SK-N-SH (cell line): Measurements from ENCODE around the gene PDE11A. TPM values are rescaled to one million over a fixed set of nuclear protein-coding genes. Genes with fewer than 3 reads are reported as not detected.

Source experiments
- CTCF ChIA-PET: fragments of 300-600, 350-600 bp; formaldehyde crosslinking; extraction: SDS; loops from one replicate; lab custom pipeline; 2021; lab: Yijun Ruan, JAX
- POLR2A ChIA-PET: fragments of 350-600 bp; sonication (Branson Sonifier 250); formaldehyde crosslinking; extraction: SDS; loops from one replicate; lab custom pipeline; 2020; ENCODE audit warnings: antibody characterized with exemption, inconsistent platforms; lab: Yijun Ruan, JAX
- DNase-seq: peaks from one replicate; pipeline ENCODE4 v3.0.0; 2012
- H2AFZ ChIP-seq: fragments of 200-600 bp; sonication (generic); 2 replicates; pipeline ENCODE4 v1.8.1; 2016; ENCODE audit warnings: antibody characterized with exemption, mild to moderate bottlenecking, low read depth
- H3F3A ChIP-seq: fragments of 200-600 bp; sonication (generic); replicated peaks from 2 replicates; pipeline ENCODE3; 2016; ENCODE audit warnings: antibody characterized with exemption, mild to moderate bottlenecking; ENCODE audit not compliant: insufficient read depth
- H3K27ac ChIP-seq, 2 experiments: fragments of 200-500 bp in 1 of 2; fragments of 200-600 bp in 1 of 2; sonication (Bioruptor generic) in 1 of 2; sonication (generic), shearing (Covaris generic) in 1 of 2; 2 replicates each; pipeline versions ENCODE4 v1.5.1 to v1.6.1; 2014 to 2016; ENCODE audit warnings: low read depth in 2 of 2, inconsistent platforms in 1 of 2, low read length in 1 of 2, mild to moderate bottlenecking in 1 of 2, mixed read lengths in 1 of 2
- H3K27me3 ChIP-seq: fragments of 200-600 bp; sonication (generic), shearing (Covaris generic); 2 replicates; pipeline ENCODE4 v1.6.1; 2016; ENCODE audit warnings: mixed run types; ENCODE audit not compliant: insufficient read depth
- H3K36me3 ChIP-seq, 2 experiments: fragments of 200-500 bp in 1 of 2; fragments of 200-600 bp in 1 of 2; sonication (Bioruptor generic) in 1 of 2; sonication (generic) in 1 of 2; replicated peaks in 1 of 2; 2 replicates each; pipeline versions ENCODE3 to v1.5.1; 2014 to 2016; ENCODE audit warnings: low read length in 1 of 2, mild to moderate bottlenecking in 1 of 2; ENCODE audit not compliant: insufficient read depth in 2 of 2, control insufficient read depth in 1 of 2
- H3K4me1 ChIP-seq, 2 experiments: fragments of 200-500 bp in 1 of 2; fragments of 200-600 bp in 1 of 2; sonication (Bioruptor generic) in 1 of 2; sonication (generic), shearing (Covaris generic) in 1 of 2; 2 replicates each; pipeline versions ENCODE4 v1.5.1 to v1.6.1; 2014 to 2016; ENCODE audit warnings: low read depth in 1 of 2, low read length in 1 of 2, mixed run types in 1 of 2; ENCODE audit not compliant: insufficient read depth in 2 of 2, control insufficient read depth in 1 of 2
- H3K4me2 ChIP-seq: fragments of 200-600 bp; sonication (generic), shearing (Covaris generic); 2 replicates; pipeline ENCODE4 v1.6.1; 2017; ENCODE audit warnings: mixed run types
- H3K4me3 ChIP-seq, 2 experiments: fragments of 200-500 bp in 1 of 2; fragments of 200-600 bp in 1 of 2; sonication (Bioruptor generic) in 1 of 2; sonication (generic), shearing (Covaris generic) in 1 of 2; 2 replicates each; pipeline versions ENCODE4 v1.5.1 to v1.8.1; 2014 to 2016; ENCODE audit warnings: low read depth in 2 of 2, inconsistent platforms in 1 of 2, low read length in 1 of 2, mild to moderate bottlenecking in 1 of 2, mixed read lengths in 1 of 2, moderate library complexity in 1 of 2
- H3K79me2 ChIP-seq: fragments of 200-600 bp; sonication (generic); 2 replicates; pipeline ENCODE4 v1.8.1; 2017; ENCODE audit warnings: mild to moderate bottlenecking; ENCODE audit not compliant: insufficient read depth
- H3K9ac ChIP-seq: fragments of 200-600 bp; sonication (generic); 2 replicates; pipeline ENCODE4 v1.6.1; 2017; ENCODE audit warnings: mixed run types
- H3K9me2 ChIP-seq: fragments of 200-600 bp; sonication (generic); 2 replicates; pipeline ENCODE4 v1.6.1; 2017; ENCODE audit warnings: mixed run types
- H3K9me3 ChIP-seq: fragments of 200-600 bp; sonication (generic); 2 replicates; pipeline ENCODE4 v1.6.1; 2017; ENCODE audit warnings: mixed run types, mild to moderate bottlenecking, moderate library complexity
- H4K20me1 ChIP-seq: fragments of 200-600 bp; sonication (generic); 2 replicates; pipeline ENCODE4 v1.6.1; 2017; ENCODE audit warnings: mild to moderate bottlenecking, mixed run types; ENCODE audit not compliant: insufficient read depth
- CHD2 ChIP-seq: fragments of 150-350 bp; IDR thresholded peaks from 2 replicates; pipeline ENCODE4 v1.6.1; 2018; ENCODE audit warnings: low read length; ENCODE audit not compliant: partially characterized antibody
- ELF1 ChIP-seq: IDR thresholded peaks from 2 replicates; pipeline ENCODE4 v1.4.0; 2012
- EP300 ChIP-seq, 2 experiments: IDR thresholded peaks; 2 replicates each; pipeline versions ENCODE4 v1.4.0 to v1.6.1; 2012; ENCODE audit warnings: borderline replicate concordance in 1 of 2, low read depth in 1 of 2, low read length in 1 of 2
- EZH2phosphoT487 ChIP-seq: fragments of 200-600 bp; sonication (generic); IDR thresholded peaks from 2 replicates; pipeline ENCODE4 v1.6.1; 2017; ENCODE audit warnings: low read depth, mixed run types, mild to moderate bottlenecking, antibody characterized with exemption, moderate library complexity, borderline replicate concordance
- FOXJ3 ChIP-seq: sonication (generic); formaldehyde crosslinking; IDR thresholded peaks from 2 replicates; pipeline ENCODE4 v1.5.1; 2020; ENCODE audit warnings: mild to moderate bottlenecking, missing genetic modification reagents
- FOXM1 ChIP-seq: IDR thresholded peaks from 2 replicates; pipeline ENCODE4 v1.4.0; 2012; ENCODE audit warnings: low read depth, mild to moderate bottlenecking
- GATA2 ChIP-seq: sonication (generic); formaldehyde crosslinking; IDR thresholded peaks from 2 replicates; pipeline ENCODE4 v1.5.0; 2020; ENCODE audit warnings: mild to moderate bottlenecking, missing genetic modification reagents
- JUND ChIP-seq: IDR thresholded peaks from 2 replicates; pipeline ENCODE4 v1.4.0; 2012
- MEF2A ChIP-seq: IDR thresholded peaks from 2 replicates; pipeline ENCODE4 v1.4.0; 2012; ENCODE audit warnings: low read depth, borderline replicate concordance
- MXI1 ChIP-seq: IDR thresholded peaks from 2 replicates; pipeline ENCODE4 v1.6.1; 2012; ENCODE audit warnings: mild to moderate bottlenecking, low read depth, low read length, improper control_type of control experiment
- NFIC ChIP-seq: IDR thresholded peaks from 2 replicates; pipeline ENCODE4 v1.4.0; 2012; ENCODE audit warnings: borderline replicate concordance
- RAD21 ChIP-seq: IDR thresholded peaks from 2 replicates; pipeline ENCODE4 v1.6.1; 2012; ENCODE audit warnings: mild to moderate bottlenecking, low read length
- TAF1 ChIP-seq: IDR thresholded peaks from 2 replicates; pipeline ENCODE4 v1.6.1; 2012; ENCODE audit warnings: low read depth, mild to moderate bottlenecking, low read length, moderate library complexity, borderline replicate concordance
- TCF12 ChIP-seq: IDR thresholded peaks from 2 replicates; pipeline ENCODE4 v1.4.0; 2012
- YY1 ChIP-seq: IDR thresholded peaks from 2 replicates; pipeline ENCODE4 v1.4.0; 2012; ENCODE audit warnings: low read depth, mild to moderate bottlenecking
- WGBS: methylation state at CpG from one replicate; pipeline ENCODE4 v1.1.6; 2017; ENCODE audit warnings: low lambda C conversion rate; 5-methylcytosine and 5-hydroxymethylcytosine counted together
- polyA plus RNA-seq, 3 experiments: library from polyadenylated mRNA; depleted of rRNA; stranded (reverse); fragments of >200 nt; gene quantifications; 2 replicates each; pipeline ENCODE4 v1.2.3, GENCODE V29; 2012
- TF ChIP-seq, protein P1 (sequence below): fragments of 150-350 bp; IDR thresholded peaks from 2 replicates; pipeline ENCODE4 v1.6.1; 2016; ENCODE audit warnings: mild to moderate bottlenecking, low read depth, low read length
- TF ChIP-seq, protein P2 (sequence below): IDR thresholded peaks from 2 replicates; pipeline ENCODE4 v1.4.0; 2012; ENCODE audit warnings: low read depth, borderline replicate concordance
- TF ChIP-seq, protein P3 (sequence below): IDR thresholded peaks from 2 replicates; pipeline ENCODE4 v1.6.1; 2012; ENCODE audit warnings: mild to moderate bottlenecking, low read depth, low read length, moderate library complexity
- TF ChIP-seq, protein P4 (sequence below): IDR thresholded peaks from 2 replicates; pipeline ENCODE4; 2012
- TF ChIP-seq, protein P5 (sequence below): IDR thresholded peaks from 2 replicates; pipeline ENCODE4 v1.4.0; 2012; ENCODE audit warnings: low read depth, borderline replicate concordance

The PDE11A gene
- polyA plus RNA-seq, 1 of the 3 experiments (the other 2 are of a cell fraction) = 0.10 TPM

DNA sequence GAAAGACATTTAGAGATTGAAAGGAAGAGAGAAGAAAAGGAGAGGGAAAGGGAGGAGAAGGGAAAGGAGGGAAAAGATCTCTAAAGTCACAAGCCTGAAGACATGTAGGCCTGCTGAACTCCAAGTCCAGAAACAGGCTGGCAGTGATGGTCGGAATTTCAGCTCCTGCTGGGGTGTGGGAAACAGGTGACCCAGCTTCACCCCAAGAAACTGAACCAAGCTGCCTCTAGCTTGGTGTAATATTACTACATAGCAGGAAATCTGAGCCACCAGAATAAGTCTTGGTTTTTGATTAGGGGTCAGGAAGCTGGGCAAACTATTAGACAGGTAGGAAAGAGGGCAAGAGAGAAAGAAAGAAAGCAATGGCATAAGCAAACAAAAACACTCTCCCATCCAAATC lies 185.8 kb downstream of the PDE11A start:
- H3K79me2 ChIP-seq = no peaks in the 10 kb centered on the region
- no peaks in the 10 kb centered on the region for H3K36me3 ChIP-seq
- no peaks in the 10 kb centered on the region for H3K9me3 ChIP-seq
- TF ChIP-seq MXI1 (no peak), GATA2 (no peak), FOXJ3 (CRISPR knock-in tag) (no peak), MEF2A (no peak), TCF12 (no peak), JUND (no peak), TAF1 (no peak), FOXM1 (no peak)
- TF ChIP-seq, protein P1, sequence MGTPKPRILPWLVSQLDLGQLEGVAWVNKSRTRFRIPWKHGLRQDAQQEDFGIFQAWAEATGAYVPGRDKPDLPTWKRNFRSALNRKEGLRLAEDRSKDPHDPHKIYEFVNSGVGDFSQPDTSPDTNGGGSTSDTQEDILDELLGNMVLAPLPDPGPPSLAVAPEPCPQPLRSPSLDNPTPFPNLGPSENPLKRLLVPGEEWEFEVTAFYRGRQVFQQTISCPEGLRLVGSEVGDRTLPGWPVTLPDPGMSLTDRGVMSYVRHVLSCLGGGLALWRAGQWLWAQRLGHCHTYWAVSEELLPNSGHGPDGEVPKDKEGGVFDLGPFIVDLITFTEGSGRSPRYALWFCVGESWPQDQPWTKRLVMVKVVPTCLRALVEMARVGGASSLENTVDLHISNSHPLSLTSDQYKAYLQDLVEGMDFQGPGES = no peak
- TF ChIP-seq, protein P2, sequence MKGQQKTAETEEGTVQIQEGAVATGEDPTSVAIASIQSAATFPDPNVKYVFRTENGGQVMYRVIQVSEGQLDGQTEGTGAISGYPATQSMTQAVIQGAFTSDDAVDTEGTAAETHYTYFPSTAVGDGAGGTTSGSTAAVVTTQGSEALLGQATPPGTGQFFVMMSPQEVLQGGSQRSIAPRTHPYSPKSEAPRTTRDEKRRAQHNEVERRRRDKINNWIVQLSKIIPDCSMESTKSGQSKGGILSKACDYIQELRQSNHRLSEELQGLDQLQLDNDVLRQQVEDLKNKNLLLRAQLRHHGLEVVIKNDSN = no peak
- no peak overlapping the region for H3K4me3 ChIP-seq
- ChIA-PET CTCF (interaction anchor here (0.6 to 1.1 kb wide), 3 partner anchors 11 to 116 kb away, joined by 3 read pairs; no protein-coding TSS in a partner anchor), POLR2A (no interaction called here)
- H3K4me1 ChIP-seq = no peaks in the 10 kb centered on the region
- H3K27ac ChIP-seq = no peak overlapping the region
- 13% methylated on average over 1 of the region's 1 CpG for WGBS
- DNase-seq = no peak
- no peaks in the 10 kb centered on the region for H4K20me1 ChIP-seq
- H3K4me2 ChIP-seq = no peak overlapping the region
- no peaks in the 10 kb centered on the region for H3F3A ChIP-seq
- H3K9ac ChIP-seq = no peak overlapping the region
- H2AFZ ChIP-seq = no peak overlapping the region
- H3K27me3 ChIP-seq = no peaks in the 10 kb centered on the region; the same call in 1 of the 2 replicates
- H3K9me2 ChIP-seq = no peaks in the 10 kb centered on the region

DNA sequence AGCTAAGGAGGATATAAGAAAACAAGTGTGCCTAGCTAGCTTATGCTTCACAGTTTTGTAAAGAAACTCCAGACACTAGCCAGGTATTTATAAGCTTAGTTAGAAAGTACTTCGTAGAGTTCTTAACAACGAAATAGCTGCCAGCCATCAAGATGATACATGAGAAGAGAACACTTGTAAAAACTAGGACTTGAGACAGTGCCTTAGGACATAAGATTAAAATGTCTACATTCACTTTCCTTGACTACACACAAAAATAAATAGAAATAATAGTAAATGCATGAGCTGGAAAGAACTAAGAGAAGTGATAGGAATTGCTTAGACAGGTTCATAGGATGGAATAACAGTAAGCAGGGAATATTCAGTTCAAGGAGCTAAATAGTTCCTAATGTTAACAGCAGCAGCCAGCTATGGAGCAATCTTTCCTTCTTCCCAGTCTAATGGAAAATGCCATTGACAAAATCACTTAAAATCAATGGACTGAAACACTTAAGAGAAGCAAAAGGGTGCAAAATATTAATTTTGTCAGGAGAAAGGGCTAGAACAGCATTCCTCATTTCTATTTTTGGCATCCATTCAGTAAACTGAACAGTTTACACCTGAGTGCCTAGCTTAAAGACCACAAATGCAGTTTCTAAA lies 186.6 kb downstream of the PDE11A start:
- Histone ChIP-seq H3K4me1 (no peaks in the 10 kb centered on the region), H3K36me3 (no peaks in the 10 kb centered on the region), H3K9me3 (no peaks in the 10 kb centered on the region), H3K27ac (no peak overlapping the region), H3K79me2 (no peaks in the 10 kb centered on the region), H2AFZ (no peak overlapping the region), H3K4me2 (no peak overlapping the region), H3K4me3 (no peak overlapping the region), H3F3A (no peaks in the 10 kb centered on the region), H3K27me3 (no peaks in the 10 kb centered on the region; the same call in 1 of the 2 replicates), H4K20me1 (no peaks in the 10 kb centered on the region), H3K9ac (no peak overlapping the region), H3K9me2 (no peaks in the 10 kb centered on the region)
- no peak for DNase-seq
- ChIA-PET POLR2A (no interaction called here), CTCF (interaction anchor here (0.6 kb wide), 1 partner anchor 1069 kb away, joined by 3 read pairs; no protein-coding TSS in a partner anchor)
- 26% methylated on average over 2 of the region's 2 CpGs for WGBS
- TF ChIP-seq MXI1 (no peak), JUND (no peak), CHD2 (no peak), EP300 (IDR thresholded peaks at IDR 0.05; ENCODE audit: borderline replicate concordance in 1 of 2, low read depth in 1 of 2, low read length in 1 of 2) (no peak), YY1 (no peak), ELF1 (no peak), NFIC (no peak), RAD21 (no peak), EZH2phosphoT487 (no peak), GATA2 (no peak)
- TF ChIP-seq, protein P3, sequence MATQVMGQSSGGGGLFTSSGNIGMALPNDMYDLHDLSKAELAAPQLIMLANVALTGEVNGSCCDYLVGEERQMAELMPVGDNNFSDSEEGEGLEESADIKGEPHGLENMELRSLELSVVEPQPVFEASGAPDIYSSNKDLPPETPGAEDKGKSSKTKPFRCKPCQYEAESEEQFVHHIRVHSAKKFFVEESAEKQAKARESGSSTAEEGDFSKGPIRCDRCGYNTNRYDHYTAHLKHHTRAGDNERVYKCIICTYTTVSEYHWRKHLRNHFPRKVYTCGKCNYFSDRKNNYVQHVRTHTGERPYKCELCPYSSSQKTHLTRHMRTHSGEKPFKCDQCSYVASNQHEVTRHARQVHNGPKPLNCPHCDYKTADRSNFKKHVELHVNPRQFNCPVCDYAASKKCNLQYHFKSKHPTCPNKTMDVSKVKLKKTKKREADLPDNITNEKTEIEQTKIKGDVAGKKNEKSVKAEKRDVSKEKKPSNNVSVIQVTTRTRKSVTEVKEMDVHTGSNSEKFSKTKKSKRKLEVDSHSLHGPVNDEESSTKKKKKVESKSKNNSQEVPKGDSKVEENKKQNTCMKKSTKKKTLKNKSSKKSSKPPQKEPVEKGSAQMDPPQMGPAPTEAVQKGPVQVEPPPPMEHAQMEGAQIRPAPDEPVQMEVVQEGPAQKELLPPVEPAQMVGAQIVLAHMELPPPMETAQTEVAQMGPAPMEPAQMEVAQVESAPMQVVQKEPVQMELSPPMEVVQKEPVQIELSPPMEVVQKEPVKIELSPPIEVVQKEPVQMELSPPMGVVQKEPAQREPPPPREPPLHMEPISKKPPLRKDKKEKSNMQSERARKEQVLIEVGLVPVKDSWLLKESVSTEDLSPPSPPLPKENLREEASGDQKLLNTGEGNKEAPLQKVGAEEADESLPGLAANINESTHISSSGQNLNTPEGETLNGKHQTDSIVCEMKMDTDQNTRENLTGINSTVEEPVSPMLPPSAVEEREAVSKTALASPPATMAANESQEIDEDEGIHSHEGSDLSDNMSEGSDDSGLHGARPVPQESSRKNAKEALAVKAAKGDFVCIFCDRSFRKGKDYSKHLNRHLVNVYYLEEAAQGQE = no peak
- TF ChIP-seq, protein P4, sequence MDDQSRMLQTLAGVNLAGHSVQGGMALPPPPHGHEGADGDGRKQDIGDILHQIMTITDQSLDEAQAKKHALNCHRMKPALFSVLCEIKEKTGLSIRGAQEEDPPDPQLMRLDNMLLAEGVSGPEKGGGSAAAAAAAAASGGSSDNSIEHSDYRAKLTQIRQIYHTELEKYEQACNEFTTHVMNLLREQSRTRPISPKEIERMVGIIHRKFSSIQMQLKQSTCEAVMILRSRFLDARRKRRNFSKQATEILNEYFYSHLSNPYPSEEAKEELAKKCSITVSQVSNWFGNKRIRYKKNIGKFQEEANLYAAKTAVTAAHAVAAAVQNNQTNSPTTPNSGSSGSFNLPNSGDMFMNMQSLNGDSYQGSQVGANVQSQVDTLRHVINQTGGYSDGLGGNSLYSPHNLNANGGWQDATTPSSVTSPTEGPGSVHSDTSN = no peak
- TF ChIP-seq, protein P5, sequence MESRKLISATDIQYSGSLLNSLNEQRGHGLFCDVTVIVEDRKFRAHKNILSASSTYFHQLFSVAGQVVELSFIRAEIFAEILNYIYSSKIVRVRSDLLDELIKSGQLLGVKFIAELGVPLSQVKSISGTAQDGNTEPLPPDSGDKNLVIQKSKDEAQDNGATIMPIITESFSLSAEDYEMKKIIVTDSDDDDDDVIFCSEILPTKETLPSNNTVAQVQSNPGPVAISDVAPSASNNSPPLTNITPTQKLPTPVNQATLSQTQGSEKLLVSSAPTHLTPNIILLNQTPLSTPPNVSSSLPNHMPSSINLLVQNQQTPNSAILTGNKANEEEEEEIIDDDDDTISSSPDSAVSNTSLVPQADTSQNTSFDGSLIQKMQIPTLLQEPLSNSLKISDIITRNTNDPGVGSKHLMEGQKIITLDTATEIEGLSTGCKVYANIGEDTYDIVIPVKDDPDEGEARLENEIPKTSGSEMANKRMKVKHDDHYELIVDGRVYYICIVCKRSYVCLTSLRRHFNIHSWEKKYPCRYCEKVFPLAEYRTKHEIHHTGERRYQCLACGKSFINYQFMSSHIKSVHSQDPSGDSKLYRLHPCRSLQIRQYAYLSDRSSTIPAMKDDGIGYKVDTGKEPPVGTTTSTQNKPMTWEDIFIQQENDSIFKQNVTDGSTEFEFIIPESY = no peak
